Right forelimb (tissue), 1 donor: ENCODE data around the gene GTPBP4.
"Not testable (repeated sequence)": the region's sequence is repeated elsewhere in the genome, so short reads cannot be mapped to it uniquely, and the experiment has no call there.

Experiments used
- DNase-seq: peaks from one replicate; pipeline ENCODE4 v3.0.0-alpha.2; 2018

The GTPBP4 gene

DNA sequence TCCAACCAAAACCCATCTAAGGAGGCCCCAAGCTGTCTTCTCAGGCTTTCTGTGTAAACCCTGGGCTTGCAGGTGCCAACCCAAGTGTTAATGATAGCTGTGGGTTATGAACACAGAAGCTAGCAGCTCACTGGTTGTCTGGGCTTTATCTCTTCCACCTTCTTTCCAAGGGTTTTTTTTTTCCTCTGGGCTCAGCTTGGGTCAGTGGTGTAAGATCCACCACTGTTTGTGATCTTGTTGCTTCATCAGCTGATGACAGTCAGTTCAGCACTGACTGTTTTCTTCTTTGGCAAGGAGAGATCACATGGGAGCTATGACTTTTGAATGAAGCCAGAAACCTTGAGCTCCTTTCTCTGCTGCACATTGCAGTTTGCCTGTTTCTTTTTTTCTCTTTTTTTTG, 4.6 kb downstream of the GTPBP4 start:
- DNase-seq: no peak

DNA sequence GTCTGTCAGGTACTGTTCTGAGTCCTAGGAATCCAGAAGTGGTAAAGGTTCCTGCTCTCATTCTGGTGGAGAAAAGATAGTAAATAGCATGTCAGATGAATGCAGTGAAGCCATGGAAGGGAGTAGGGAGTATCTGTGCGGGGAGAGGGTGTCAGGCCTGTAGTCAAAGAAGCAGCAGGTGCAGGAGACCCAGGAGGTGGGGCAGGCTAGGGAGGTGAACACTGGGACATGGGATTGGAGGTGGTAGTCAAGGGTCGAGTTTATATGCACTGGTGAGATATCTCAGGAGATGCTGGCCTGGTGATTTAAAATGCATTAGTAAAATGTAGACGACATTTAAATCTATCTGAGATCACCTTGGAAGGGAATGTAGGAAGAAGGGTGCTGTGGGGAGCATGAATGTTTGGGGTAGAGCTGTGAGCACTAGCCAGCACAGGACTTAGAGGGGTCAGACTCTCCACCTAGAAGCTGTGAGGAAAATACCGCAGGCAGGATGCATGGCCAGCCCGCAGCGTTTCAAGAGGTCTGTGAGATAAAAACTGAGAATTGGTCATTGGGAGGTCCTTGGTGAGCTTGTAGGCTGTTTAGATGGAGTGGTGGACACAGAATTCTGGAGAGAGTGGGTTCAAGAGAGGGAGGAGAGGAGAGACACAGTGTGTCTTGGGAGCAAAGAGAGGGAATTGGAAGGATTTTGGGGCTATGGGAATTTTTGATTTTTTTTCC, 6.8 kb downstream of the GTPBP4 start:
- no peak for DNase-seq

GRCh38 chr10:995559-995926, 7.3 kb downstream of the GTPBP4 start:
- no peak for DNase-seq

DNA sequence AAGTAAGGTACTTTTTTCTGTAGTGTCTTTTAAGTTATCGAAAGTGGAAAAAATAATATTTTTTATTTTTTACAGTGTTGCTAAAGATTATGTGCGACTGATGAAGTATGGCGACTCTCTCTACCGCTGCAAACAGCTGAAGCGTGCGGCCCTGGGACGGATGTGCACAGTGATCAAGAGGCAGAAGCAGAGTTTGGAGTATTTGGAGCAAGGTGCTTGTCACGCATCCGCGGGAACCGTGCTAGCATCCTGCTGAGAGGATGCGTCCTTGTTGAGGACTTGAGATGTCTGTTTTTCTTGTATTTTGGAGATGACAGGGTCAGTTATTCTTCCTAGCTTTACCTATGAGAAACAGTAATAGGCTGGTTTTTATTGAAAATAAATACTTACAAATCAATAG, 7.8 kb downstream of the GTPBP4 start:
- DNase-seq: no peak

- no peak for DNase-seq
Measured at GRCh38 chr10:997266-998022, 9.2 kb downstream of the GTPBP4 start.

DNA sequence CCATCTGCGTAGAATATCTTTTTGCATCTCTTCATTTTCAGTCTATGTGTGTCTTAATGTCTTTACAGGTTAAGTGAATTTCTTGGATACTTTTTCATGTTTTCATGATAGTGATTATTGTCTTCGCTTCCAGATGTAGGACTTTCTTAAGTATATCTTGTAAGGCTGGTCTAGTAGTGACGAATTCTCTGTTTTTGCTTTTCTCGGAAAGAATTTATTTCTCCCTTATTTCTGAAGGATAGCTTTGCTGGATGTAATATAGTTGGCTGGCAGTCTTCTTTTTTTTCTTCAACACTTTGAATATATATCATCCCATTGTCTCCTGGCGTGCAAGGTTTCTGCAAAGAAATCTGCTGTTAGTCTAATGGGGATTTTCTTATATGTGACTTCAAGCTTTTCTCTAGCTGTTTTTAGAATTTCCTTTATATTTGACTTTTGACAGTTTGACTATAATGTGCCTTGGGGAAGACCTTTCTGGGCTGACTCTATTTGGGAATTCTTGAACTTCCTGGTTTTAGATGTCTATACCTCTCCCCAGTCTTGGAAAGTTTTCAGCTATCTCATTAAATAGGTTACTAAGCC, 14.3 kb downstream of the GTPBP4 start:
- DNase-seq: no peak

DNA sequence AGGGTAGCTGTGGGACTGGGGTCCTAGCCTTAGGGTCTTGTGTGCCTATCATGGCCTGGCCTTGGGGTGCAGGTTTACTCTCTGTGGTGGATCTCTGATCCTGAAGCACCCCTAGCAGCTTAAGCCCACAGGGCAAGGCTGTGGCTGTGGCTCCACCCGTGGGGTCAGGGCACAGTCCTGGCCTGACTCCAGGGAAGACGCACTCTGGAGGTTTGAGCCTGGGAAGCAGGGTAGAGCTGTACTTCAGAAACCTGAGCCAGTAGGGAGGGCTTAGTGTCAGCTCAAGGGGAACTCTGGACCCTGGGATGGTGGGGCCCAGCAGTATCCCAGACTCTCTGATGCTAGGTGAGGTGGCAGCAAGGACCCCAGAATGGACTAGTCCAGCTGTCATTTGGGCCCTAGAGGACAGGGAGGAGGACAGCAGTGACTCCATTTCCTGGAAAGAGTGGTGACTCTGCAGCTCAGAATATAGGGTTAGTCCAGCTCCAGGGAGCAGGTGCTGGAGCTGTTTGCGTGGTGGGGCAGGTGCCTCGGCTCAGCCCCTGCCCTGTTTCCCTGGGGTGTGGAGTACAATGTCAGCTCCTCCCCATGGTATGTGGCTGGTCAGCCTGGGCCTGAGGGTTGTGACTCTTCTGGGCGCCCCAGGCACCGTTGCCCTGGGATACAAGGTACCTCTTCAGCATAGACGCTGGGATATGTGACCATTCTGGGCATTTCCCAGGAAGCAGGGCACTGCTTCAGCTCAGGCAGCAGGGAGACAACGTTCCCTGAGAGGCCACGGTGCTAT, 15.8 kb downstream of the GTPBP4 start:
- DNase-seq: no peak

- no peak for DNase-seq
Measured at GRCh38 chr10:1006573-1006972, 18.3 kb downstream of the GTPBP4 start.

DNA sequence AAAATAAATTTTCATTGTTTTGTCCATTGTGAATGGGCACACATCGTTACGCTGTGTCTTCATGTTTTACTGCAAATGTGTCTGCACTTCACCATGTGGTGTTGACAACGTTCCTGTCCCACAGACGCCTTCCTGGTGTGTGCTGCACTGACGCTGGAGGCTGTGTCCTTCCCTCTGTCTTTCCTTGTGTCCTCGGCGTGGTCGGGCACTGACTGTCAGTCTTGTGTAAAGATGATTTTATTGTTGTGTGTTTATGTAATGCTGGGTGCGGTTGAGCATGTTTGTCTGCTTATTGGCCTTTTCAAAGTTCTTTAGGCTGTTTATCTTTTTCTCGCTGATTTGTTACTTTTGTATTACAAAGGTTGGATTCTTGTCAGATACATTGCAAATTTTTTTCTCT, 19.3 kb downstream of the GTPBP4 start:
- DNase-seq: no peak

DNA sequence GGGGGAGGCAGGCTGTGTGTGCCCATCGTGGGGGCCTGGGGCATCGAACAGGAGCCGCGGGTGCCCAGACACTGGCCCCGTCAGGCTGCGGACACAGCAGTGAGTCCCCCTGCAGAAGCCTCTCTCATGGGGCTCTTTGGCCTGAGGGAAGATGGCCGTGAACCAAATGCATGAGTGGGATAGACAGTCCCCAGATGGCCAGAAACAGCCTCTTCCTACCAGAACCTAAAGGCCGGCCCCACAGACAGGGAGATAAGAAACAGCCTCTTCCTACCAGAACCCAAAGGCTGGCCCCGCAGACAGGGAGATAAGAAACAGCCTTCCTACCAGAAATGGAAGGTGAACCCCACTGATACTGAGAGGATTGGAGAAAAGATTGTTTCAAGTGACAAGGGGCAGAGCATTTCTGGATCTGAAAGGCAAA, 20.8 kb downstream of the GTPBP4 start:
- no peak for DNase-seq

DNA sequence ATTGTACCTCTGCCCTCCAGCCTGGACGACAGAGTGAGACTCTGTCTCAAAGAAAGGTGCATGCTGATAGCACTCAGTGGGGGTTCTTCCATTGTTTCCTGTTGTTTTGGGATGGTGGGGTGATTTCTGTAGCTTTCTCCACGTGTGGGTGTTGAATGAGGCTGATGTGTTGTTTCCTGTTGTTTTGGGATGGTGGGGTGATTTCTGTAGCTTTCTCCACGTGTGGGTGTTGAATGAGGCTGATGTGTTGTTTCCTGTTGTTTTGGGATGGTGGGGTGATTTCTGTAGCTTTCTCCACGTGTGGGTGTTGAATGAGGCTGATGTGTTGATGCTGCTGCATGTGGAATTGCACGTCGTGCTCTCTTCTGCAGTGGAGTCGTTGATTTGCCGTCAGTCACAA, 21.7 kb downstream of the GTPBP4 start:
- not testable (repeated sequence) for DNase-seq

- no peak for DNase-seq
Measured at GRCh38 chr10:1010703-1011102, 22.5 kb downstream of the GTPBP4 start.

- no peak for DNase-seq
Measured at GRCh38 chr10:1011696-1012095, 23.5 kb downstream of the GTPBP4 start.

- DNase-seq: no peak
Measured at GRCh38 chr10:1015688-1016087, 27.5 kb downstream of the GTPBP4 start.

- no peak for DNase-seq
Measured at GRCh38 chr10:1019362-1019761, 31.1 kb downstream of the GTPBP4 start.

DNA sequence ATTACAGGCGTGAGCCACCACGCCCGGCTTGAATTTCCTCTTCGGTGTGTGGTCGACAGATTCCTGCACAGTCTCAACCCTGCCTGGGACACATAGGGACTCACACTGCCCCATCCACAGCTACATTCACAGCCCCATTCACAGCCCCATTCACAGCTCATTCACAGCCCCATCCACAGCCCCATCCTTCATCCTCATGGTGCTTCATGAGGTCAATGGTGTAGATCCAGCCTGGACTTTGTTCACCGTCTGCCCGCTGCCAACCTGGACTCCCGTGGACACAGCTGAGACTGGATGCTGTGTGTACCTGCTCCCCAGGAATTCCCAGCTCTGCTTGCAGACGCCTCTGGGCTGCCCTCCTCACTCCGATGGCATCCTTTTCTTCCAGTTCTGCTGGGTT, 32.2 kb downstream of the GTPBP4 start:
- no peak for DNase-seq

- no peak for DNase-seq
Measured at GRCh38 chr10:1020958-1021357, 32.7 kb downstream of the GTPBP4 start.

DNA sequence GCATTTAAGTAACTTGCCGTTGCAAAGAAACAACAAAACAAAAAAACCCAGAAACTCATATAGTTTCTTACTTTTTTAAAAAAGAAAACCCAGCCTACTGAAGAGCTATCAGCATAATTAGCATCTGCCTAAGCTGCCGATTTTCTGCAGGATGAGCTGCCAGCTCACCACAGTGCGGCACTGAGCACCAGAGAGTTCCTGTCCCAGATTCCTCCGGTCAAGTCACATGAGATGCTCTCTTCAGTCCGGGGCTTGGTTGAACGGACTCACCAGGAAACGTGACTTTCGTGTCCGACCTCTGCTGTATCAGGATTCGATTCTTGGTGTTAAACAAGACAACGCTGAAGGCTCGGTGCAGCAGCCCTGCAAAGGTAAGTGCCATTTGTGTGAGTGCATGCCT, 34.2 kb downstream of the GTPBP4 start:
- no peak for DNase-seq

DNA sequence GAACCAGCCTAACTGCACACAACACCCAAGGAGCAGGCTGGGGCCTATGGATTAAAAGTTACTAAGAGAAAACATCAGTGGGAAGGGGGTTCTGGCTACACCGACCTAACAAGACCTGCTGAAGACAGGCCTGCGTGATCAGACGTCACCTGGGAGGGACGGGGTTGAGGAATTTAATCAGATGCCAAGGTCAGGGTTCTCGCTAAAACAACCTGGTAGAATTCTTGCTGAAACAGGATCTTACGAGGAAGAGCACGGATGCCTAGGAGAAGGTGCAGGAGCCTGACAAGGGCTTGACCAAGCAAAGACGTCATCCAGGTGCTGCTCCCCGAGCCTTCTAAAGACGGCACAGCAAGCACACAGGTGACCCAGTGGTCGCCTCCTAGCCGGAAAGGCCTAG, 35.9 kb downstream of the GTPBP4 start:
- DNase-seq: no peak

- no peak for DNase-seq
Measured at GRCh38 chr10:1025683-1026082, 37.4 kb downstream of the GTPBP4 start, which contains the start of gene IDI2. TSS of gene IDI2 (minus strand) at chr10:1025859. CDS start at chr10:1024723, 1,136 bp downstream.

- no peak for DNase-seq
Measured at GRCh38 chr10:1026578-1026977, 38.3 kb downstream of the GTPBP4 start.

DNA sequence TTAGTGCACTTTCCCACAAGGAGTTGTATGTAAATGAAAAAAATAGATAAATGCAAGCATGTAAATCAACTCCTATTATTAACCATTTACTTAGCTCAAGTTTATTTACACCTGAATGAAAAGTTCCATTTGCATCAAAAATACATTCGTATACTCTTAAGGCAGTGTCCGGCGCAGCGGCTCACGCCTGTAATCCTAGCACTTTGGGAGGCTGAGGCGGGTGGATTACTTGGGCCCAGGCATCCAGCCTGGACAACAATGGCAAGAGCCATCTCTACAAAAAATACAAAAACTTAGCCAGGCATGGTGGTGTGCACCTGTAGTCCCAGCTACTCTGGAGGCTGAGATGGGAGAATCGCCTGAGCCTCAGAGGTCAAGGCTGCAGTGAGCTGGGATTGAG, 41.6 kb downstream of the GTPBP4 start:
- DNase-seq: no peak

- DNase-seq: no peak
Measured at GRCh38 chr10:1033601-1034000, 45.4 kb downstream of the GTPBP4 start.
